Stimulated activated CD8-positive, alpha-beta memory T cell treated with anti-CD3 and anti-CD28 coated beads, Interleukin-15, amount 100 ng/mL, for 48 hours (primary cell): ENCODE data around the gene AKAP1.

Experiments
- DNase-seq, 2 donors: peaks; one replicate each; pipeline ENCODE4 v3.0.0-alpha.2; 2020; ENCODE audit warnings: low read depth in 2 of 2

The AKAP1 gene

GRCh38 chr17:57164814-57165213, 79.8 kb downstream of the AKAP1 start:
- DNase-seq = no peak

GRCh38 chr17:57165754-57166153, 80.7 kb downstream of the AKAP1 start:
- DNase-seq = no peak

GRCh38 chr17:57166803-57167202, 81.8 kb downstream of the AKAP1 start:
- no peak for DNase-seq

GRCh38 chr17:57168695-57169094, 83.6 kb downstream of the AKAP1 start:
- DNase-seq = no peak

GRCh38 chr17:57170866-57171265, 85.8 kb downstream of the AKAP1 start:
- no peak for DNase-seq
